Psoas muscle (tissue), 8 donors: ENCODE measurements around the gene C11orf98. TPM values are rescaled to one million over a fixed set of nuclear protein-coding genes. Genes with fewer than 3 reads are reported as not detected.

Source experiments
- ATAC-seq, 4 donors: fragments of 200-7000 bp; cut with Tn5 transposase; one replicate each; pipeline ENCODE4 v1.9.1; 2020; ENCODE audit warnings: moderate library complexity in 3 of 4, mild to moderate bottlenecking in 2 of 4
- DNase-seq, 2 donors: peaks; one replicate each; pipeline ENCODE4 v3.0.0-alpha.2; 2020
- H3K27ac ChIP-seq: fragments of 200-600 bp; one replicate; pipeline ENCODE4 v1.8.0; 2022
- H3K27me3 ChIP-seq, 3 donors: fragments of 200-600 bp in 1 of 3; one replicate each; pipeline versions ENCODE4 v1.6.1 to v1.8.0; 2013 to 2022; ENCODE audit warnings: low read length in 2 of 3, mild to moderate bottlenecking in 2 of 3, moderate library complexity in 1 of 3; ENCODE audit not compliant: insufficient read depth in 3 of 3
- H3K36me3 ChIP-seq, 2 donors: fragments of 200-600 bp in 1 of 2; one replicate each; pipeline versions ENCODE4 v1.6.1 to v1.8.0; 2013 to 2022; ENCODE audit warnings: low read depth in 1 of 2, mild to moderate bottlenecking in 1 of 2, moderate library complexity in 1 of 2; ENCODE audit not compliant: insufficient read depth in 1 of 2
- H3K4me1 ChIP-seq: fragments of 200-600 bp; one replicate; pipeline ENCODE4 v1.8.0; 2022
- H3K4me3 ChIP-seq: fragments of 200-600 bp; one replicate; pipeline ENCODE4 v1.8.0; 2022; ENCODE audit warnings: mild to moderate bottlenecking
- H3K9me3 ChIP-seq: fragments of 200-600 bp; one replicate; pipeline ENCODE4 v1.8.0; 2022
- CTCF ChIP-seq: fragments of 200-600 bp; IDR thresholded peaks from one replicate; pipeline ENCODE4 v1.8.0; 2022; ENCODE audit warnings: antibody characterized with exemption
- WGBS, 3 donors: extraction: QIAGEN DNeasy Blood & Tissue Kit; methylation state at CpG; one replicate each; pipeline versions ENCODE4 v1.1.6 to v1.1.7; 2013; 5-methylcytosine and 5-hydroxymethylcytosine counted together
- intact Hi-C, 2 donors: fragments of 100-400 bp; cut with DNase I; formaldehyde crosslinking; loops; one replicate each; pipeline versions ENCODE4 v1.11.0 to v1.14.2; 2022
- polyA plus RNA-seq, 3 donors: library from polyadenylated mRNA; stranded (reverse); fragments of 200-250 nt; gene quantifications; one replicate each; pipeline ENCODE4 v1.2.3, GENCODE V29; 2013
- total RNA-seq, 4 donors: library from RNA; stranded (reverse); fragmentation: NEBNext Ultra II Directional in 2 of 4; extraction: Animal tissue kit (Norgen Biotek cat#: 25700) in 2 of 4; gene quantifications; one replicate each; pipeline versions ENCODE4 v1.2.1 to v1.2.4, GENCODE V29; 2021 to 2023
- donor health status: healthy with polysubstance abuse.
- donor health status: DM: no; HTN: no; CAD: no; lungs with moderate emphysema.
- donor health status: Bipolar disorder and iron deficiency.
- donor health status: healthy.
- donor health status: DM: yes; HTN: yes; CAD: no.
- donor health status: DM: no; HTN: no; CAD: no.
- donor health status: DM: no; HTN: no; CAD: no.
- donor health status: DM: yes; HTN: yes; CAD: no.

Gene C11orf98
- total and polyA plus RNA-seq, 7 donors: 29.8 to 155 (median 50.9) TPM

- Histone ChIP-seq H3K4me1 (peaks cover 38% of the 10 kb centered on the region), H3K36me3 (peaks cover 3 to 31% of the 10 kb centered on the region in 2 donors), H3K9me3 (no peaks in the 10 kb centered on the region), H3K27ac (no peak overlapping the region), H3K27me3 (no peaks in the 10 kb centered on the region), H3K4me3 (peak overlapping the region; percentile 99)
- ATAC-seq (no peak), DNase-seq (no peak)
- intact Hi-C loops: no loop called here
- TF ChIP-seq CTCF: no peak
- WGBS, 3 donors: 67 to 73% (median 72%) methylated on average over 2 of the region's 2 CpGs
Observed at GRCh38 chr11:62667460-62667859, 2.5 kb upstream of the C11orf98 start.

GRCh38 chr11:62666259-62666926 is 1.4 kb upstream of the C11orf98 start:
- TF ChIP-seq CTCF: no peak
- intact Hi-C loops: no loop called here
- Histone ChIP-seq H3K27ac (peak overlapping the region; percentile 95), H3K27me3 (no peaks in the 10 kb centered on the region), H3K4me3 (peak overlapping the region; percentile 99), H3K9me3 (no peaks in the 10 kb centered on the region), H3K36me3 (peaks cover 3 to 42% of the 10 kb centered on the region in 2 donors), H3K4me1 (peaks cover 35% of the 10 kb centered on the region)
- no peak for DNase-seq
- 31 to 43% (median 42%) methylated on average over 16 of the region's 16 CpGs for WGBS, 3 donors
- no peak for ATAC-seq

- peaks cover 32% of the 10 kb centered on the region for H3K4me1 ChIP-seq
- 1 to 3% (median 2%) methylated on average over 39 of the region's 39 CpGs for WGBS, 3 donors
- H3K9me3 ChIP-seq: no peaks in the 10 kb centered on the region
- H3K36me3 ChIP-seq: peaks cover 3 to 43% of the 10 kb centered on the region in 2 donors
- peak overlapping the region; percentile 95 for H3K27ac ChIP-seq
- no peak for TF ChIP-seq CTCF
- no peaks in the 10 kb centered on the region for H3K27me3 ChIP-seq
- ATAC-seq (peak; percentile 22 to 57 (median 47)), DNase-seq (peak; percentile 60 to 79)
- intact Hi-C loops: no loop called here
- peak overlapping the region; percentile 99 for H3K4me3 ChIP-seq
Observed at GRCh38 chr11:62665599-62666258, 719 bp upstream of the C11orf98 start.

GRCh38 chr11:62664405-62665074 is 470 bp downstream of the C11orf98 start:
- no peak for TF ChIP-seq CTCF
- Histone ChIP-seq H3K9me3 (no peaks in the 10 kb centered on the region), H3K36me3 (peaks cover 3 to 43% of the 10 kb centered on the region in 2 donors), H3K4me1 (peaks cover 23% of the 10 kb centered on the region), H3K27me3 (no peaks in the 10 kb centered on the region), H3K4me3 (peak overlapping the region; percentile 99), H3K27ac (peak overlapping the region; percentile 95)
- DNase-seq (peak in 1 of 2 donors; percentile 75), ATAC-seq (peak; percentile 51 to 59 (median 56))
- 3% methylated on average over 36 of the region's 36 CpGs for WGBS, 3 donors
- intact Hi-C loops: no loop called here
